ENCODE data around the gene KRIT1. TPM values are rescaled to one million over a fixed set of nuclear protein-coding genes. Genes with fewer than 3 reads are reported as not detected.
"Not testable (repeated sequence)": the region's sequence is repeated elsewhere in the genome, so short reads cannot be mapped to it uniquely, and the experiment has no call there.

Gene KRIT1
- total and polyA plus RNA-seq, 2 donors from 2014 or later: 15.2 to 48.7 TPM

- intact Hi-C loops (cut with DNase I): no loop called here
- FAIRE-seq (no peak), DNase-seq (no peak)
- TF ChIP-seq CTCF (IDR thresholded peaks at IDR 0.05; ENCODE audit: borderline replicate concordance, extremely low read depth, insufficient read depth): no peak
- H3K9ac ChIP-seq (ENCODE audit: low read length in 3 of 3): no peak overlapping the region
- H3K9me3 ChIP-seq (ENCODE audit: control insufficient read depth in 2 of 3, insufficient read depth in 1 of 3, low read length in 3 of 3): peaks cover 0 to 5% (median 0%) of the 10 kb centered on the region in 3 donors
- no peaks in the 10 kb centered on the region for H3K4me1 ChIP-seq (ENCODE audit: control insufficient read depth in 2 of 3, insufficient read depth in 2 of 3, low read depth in 1 of 3, low read length in 3 of 3)
- no peaks in the 10 kb centered on the region for H3K27me3 ChIP-seq (ENCODE audit: control insufficient read depth, insufficient read depth, low read length)
- no peak overlapping the region for H3K27ac ChIP-seq (ENCODE audit: low read depth in 2 of 2, low read length in 2 of 2)
- no peaks in the 10 kb centered on the region for H3K36me3 ChIP-seq (ENCODE audit: control insufficient read depth in 2 of 3, insufficient read depth in 3 of 3, low read length in 3 of 3)
- no peak overlapping the region for H3K4me3 ChIP-seq (ENCODE audit: low read length in 3 of 3)
Observed at GRCh38 chr7:92259610-92260247, 14.0 kb upstream of the KRIT1 start.

GRCh38 chr7:92259062-92259461 is 13.3 kb upstream of the KRIT1 start:
- Histone ChIP-seq H3K4me3 (ENCODE audit: low read length in 3 of 3) (no peak overlapping the region), H3K27ac (ENCODE audit: low read depth in 2 of 2, low read length in 2 of 2) (no peak overlapping the region), H3K4me1 (ENCODE audit: control insufficient read depth in 2 of 3, insufficient read depth in 2 of 3, low read depth in 1 of 3, low read length in 3 of 3) (no peaks in the 10 kb centered on the region), H3K9ac (ENCODE audit: low read length in 3 of 3) (no peak overlapping the region), H3K36me3 (ENCODE audit: control insufficient read depth in 2 of 3, insufficient read depth in 3 of 3, low read length in 3 of 3) (no peaks in the 10 kb centered on the region), H3K9me3 (ENCODE audit: control insufficient read depth in 2 of 3, insufficient read depth in 1 of 3, low read length in 3 of 3) (peaks cover 0 to 5% (median 0%) of the 10 kb centered on the region in 3 donors), H3K27me3 (ENCODE audit: control insufficient read depth, insufficient read depth, low read length) (no peaks in the 10 kb centered on the region)
- intact Hi-C loops (cut with DNase I): no loop called here
- FAIRE-seq: no peak
- DNase-seq: no peak
- TF ChIP-seq CTCF (IDR thresholded peaks at IDR 0.05; ENCODE audit: borderline replicate concordance, extremely low read depth, insufficient read depth): no peak

GRCh38 chr7:92255308-92255707 is 9.6 kb upstream of the KRIT1 start:
- no peak overlapping the region for H3K4me3 ChIP-seq (ENCODE audit: low read length in 3 of 3)
- FAIRE-seq: no peak

GRCh38 chr7:92254800-92255199 is 9.1 kb upstream of the KRIT1 start:
- H3K4me3 ChIP-seq (ENCODE audit: low read length in 3 of 3); intact Hi-C loops (cut with DNase I); H3K4me1 ChIP-seq (ENCODE audit: control insufficient read depth in 2 of 3, insufficient read depth in 2 of 3, low read depth in 1 of 3, low read length in 3 of 3); FAIRE-seq; H3K9me3 ChIP-seq (ENCODE audit: control insufficient read depth in 2 of 3, insufficient read depth in 1 of 3, low read length in 3 of 3); H3K9ac ChIP-seq (ENCODE audit: low read length in 3 of 3); H3K36me3 ChIP-seq (ENCODE audit: control insufficient read depth in 2 of 3, insufficient read depth in 3 of 3, low read length in 3 of 3); H3K27me3 ChIP-seq (ENCODE audit: control insufficient read depth, insufficient read depth, low read length); H3K27ac ChIP-seq (ENCODE audit: low read depth in 2 of 2, low read length in 2 of 2); DNase-seq: not testable (repeated sequence)

More at GRCh38 chr7:92255308-92255707, 9.6 kb upstream of the KRIT1 start:
- TF ChIP-seq CTCF (IDR thresholded peaks at IDR 0.05; ENCODE audit: borderline replicate concordance, extremely low read depth, insufficient read depth): no peak
- Histone ChIP-seq H3K36me3 (ENCODE audit: control insufficient read depth in 2 of 3, insufficient read depth in 3 of 3, low read length in 3 of 3) (no peaks in the 10 kb centered on the region), H3K27ac (ENCODE audit: low read depth in 2 of 2, low read length in 2 of 2) (no peak overlapping the region), H3K9me3 (ENCODE audit: control insufficient read depth in 2 of 3, insufficient read depth in 1 of 3, low read length in 3 of 3) (no peaks in the 10 kb centered on the region), H3K9ac (ENCODE audit: low read length in 3 of 3) (no peak overlapping the region), H3K27me3 (ENCODE audit: control insufficient read depth, insufficient read depth, low read length) (no peaks in the 10 kb centered on the region), H3K4me1 (ENCODE audit: control insufficient read depth in 2 of 3, insufficient read depth in 2 of 3, low read depth in 1 of 3, low read length in 3 of 3) (no peaks in the 10 kb centered on the region)
- DNase-seq: no peak
- intact Hi-C loops (cut with DNase I): no loop called here

Measured in kidney (tissue), 14 donors.